HG02588 (cell line): ENCODE data around the gene TPM1.

Experiments used
- ATAC-seq: cut with Tn5 transposase; IDR thresholded peaks from one replicate; pipeline ENCODE4 v1.9.1; 2021; ENCODE audit warnings: mild to moderate bottlenecking, moderate library complexity; ENCODE audit not compliant: unreplicated experiment

Gene TPM1

DNA sequence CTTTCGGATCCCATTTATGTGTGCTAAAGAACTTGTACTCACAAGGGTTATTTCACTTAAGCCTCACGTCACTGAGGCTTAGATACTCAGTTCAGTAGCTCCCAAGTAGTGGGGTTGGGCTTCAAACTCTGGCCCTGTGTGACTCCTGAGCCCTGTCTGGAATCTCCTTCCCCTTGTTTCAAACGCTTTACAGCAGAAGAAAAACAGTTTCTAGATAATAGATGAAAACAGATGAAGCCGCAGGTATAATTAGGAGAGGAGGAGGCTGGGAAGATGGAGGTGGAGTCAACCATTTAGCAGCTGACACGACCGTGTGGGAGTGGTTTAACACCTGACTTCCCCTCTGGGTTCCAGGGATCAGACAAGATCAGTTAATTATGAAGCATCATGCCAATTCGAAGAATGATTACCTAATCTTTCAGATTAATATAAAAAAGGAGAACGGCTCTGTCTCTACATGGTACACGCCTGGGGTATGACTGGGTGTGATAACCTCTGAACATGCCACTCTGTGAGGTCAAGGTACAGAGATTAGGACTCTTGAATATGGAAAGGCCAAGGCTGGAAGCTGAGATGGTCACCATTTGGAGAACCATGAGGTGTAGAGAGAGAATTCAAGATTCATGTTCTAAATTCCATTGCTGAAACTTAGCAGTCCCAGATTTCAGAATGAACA is 31.1 kb downstream of the TPM1 start:
- no peak for ATAC-seq

DNA sequence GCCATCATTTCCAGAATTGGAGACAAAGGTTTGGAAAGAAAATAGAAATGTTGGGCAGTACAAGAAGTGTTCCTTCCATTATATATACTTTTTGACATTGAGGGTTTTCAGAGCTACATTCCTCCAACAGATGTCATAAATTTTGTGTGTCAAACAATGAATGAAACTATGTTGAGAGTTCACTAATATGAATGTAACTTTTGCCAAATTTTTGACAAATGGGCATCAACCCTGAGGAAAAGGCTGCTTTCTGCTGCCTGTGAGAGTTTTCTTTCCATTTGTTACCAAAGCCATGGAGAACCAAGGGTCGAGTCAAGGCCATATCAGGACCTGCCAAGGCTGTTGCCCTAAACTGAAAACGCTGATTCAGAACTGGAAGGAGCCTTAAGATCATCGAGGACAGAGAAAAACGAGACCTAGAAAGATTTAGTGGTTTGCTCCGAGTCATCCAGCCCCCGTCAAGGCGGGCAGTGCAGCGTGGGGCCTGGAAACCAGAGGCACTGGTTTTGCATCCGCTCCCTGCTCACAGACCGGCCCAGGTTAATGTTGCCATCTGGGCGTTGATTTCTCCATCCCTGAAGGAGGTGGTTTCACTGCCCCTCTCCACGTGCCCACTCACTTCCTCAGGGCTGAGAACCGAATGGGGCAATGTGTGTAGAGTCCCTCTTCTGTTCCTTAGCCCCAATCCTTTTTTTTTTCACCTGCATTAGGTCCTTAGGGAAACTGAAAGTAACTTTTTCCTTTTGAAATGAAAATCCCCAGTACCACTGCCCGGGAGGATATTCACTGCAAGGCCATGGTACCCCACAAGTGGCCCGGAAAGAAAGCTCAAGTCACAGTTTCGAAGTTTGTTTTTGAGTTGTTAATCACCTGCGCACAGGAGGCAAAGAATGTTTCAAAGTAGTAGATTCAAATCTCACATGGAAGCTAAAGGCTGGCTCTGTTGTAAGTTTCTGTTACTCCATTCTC is 32.8 kb downstream of the TPM1 start:
- ATAC-seq = no peak

DNA sequence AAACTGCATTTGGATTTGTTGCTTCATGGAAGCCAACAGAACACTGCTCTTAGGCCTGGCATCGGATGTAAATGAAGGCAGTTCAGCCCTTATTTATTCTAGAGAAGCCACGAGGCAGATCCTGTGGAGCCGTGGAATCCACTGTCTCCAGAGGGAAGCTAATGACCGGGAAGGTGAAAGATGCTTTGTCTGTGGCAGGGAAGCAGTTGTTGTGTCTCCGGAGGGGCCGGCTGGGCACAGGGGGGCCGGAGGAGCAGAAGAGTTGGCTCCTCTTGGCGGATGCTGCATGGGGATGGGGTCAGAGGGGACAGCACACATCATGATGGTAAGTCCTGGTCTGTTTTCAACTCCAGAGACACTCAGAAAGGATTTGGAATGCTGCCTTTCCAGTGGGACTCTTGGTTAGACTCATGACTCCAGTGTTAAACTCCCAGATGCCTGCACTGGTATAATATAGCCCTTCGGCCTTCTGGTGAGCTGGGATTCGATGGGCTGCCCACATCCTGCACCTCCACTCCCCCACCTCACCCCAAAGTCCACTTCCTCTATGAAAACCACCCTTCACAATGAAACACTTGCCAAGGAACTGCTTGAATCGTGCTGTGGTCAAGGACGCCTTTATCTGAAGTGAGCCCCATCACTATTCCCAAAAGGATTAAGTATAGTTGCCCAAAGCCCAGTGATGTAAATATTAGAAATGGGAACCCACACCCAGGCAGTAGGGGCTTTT is 33.6 kb downstream of the TPM1 start:
- no peak for ATAC-seq

DNA sequence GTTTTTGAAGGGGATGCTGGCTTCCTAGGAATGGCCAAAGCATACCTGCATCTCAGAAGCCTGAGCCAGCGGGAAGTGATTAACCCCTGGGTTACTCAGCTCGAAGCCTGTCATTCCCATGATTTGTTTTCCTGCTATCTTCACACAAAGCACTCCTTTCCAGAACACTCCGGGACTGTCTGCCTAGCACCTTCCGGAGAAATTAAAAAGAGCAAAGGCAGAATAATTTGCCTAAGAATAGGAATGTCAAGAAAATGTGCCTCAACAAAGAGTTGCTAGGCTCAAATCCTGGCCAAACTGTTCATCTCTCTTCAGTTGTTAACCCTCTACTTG is 34.1 kb downstream of the TPM1 start:
- no peak for ATAC-seq

DNA sequence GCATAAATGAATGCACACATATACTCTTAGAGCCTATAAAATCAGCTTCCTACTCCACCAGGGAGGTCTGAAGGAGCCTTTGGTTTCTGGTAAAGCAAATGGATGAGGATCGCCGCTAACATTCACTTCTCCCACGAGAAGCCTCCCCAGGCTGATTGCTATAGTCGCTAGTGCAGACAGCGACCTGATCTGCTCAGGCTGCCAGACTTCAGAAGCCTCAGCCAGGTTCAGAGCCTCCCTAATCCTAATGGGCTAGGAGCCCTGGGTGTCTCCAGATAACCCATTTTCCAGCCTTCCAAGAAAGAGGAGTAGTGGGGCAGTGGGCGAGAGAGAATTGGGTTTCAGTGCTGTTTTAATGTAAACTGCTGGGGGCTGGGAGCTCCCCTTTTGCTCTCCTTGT is 35.4 kb downstream of the TPM1 start:
- no peak for ATAC-seq

DNA sequence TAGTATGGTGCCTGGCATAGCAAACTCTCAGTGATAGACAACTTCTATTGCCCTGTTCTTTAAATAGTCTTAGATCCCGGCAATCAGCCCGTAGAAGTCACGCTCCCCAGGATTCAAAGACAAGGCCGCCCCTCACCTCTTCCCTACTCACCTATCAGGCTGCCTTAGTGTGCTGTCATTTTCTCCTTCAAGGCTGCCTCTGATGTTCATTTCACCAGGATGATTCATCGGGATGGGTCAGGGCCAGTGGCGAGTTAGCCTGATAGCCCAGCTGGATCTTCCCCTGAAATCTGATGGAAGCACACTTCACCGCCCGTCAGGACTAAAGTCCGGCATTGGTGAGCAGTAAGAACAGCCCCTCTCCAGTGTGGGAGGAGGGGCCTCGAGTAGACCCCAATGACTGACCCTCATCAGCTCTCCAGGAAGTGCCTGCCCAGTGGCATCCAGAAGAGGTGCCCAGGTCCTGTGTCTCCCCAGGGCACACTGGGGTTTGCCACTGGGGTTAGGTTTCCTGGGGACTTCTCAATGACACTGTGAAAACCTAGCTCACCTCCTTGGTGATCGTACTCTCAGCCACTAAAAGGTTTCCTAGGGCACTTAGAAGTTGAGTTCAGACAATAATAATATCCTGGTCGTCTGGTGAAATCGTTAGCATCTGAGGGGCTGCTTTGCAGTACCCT is 37.5 kb downstream of the TPM1 start:
- no peak for ATAC-seq

DNA sequence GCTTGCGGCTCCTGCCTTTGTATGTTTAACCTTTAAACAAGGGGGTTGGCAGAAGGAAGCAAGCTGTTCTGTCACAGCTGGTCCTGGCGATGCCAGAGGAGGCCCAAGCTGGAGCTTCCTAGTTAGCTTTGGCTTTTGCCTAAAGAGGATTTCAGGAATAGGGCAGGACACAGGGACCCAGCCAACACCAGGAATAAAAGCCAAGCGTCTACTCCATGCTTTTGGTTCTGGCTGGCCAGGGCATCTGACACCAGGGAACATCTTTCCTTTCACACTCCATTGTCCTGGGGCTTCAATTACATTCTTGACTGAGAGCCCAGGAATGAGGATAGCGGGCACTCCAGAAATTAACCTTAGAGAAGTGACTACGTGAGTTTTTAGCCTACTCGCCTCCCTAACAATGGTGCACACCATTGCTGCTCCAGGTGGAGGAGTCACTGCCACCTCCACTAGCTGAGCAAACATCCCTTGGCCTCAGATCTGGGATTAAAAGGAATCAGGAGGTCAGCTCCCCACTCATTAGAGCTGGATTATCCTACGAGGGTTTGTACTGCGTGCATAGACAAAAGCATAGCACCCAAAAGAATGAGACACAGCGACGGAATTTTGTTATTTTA is 38.2 kb downstream of the TPM1 start:
- no peak for ATAC-seq

DNA sequence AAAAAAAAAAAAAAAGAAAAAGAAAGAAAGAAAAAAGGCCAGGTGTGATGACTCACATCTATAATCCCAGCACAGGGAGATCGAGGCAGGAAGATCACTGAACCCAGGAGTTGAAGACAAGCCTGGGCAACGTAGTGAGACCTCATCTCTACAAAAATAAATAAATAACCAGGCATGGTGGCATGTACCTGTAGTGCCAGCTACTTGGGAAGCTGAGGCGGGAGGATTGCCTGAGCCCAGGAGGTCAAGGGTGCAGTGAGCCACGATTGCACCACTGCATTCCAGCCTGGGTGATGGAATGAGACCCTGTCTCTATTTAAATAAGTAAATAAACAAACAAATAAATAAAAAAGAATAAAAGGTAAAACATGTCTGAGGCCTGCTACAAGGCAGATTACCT is 39.8 kb downstream of the TPM1 start:
- ATAC-seq = no peak

DNA sequence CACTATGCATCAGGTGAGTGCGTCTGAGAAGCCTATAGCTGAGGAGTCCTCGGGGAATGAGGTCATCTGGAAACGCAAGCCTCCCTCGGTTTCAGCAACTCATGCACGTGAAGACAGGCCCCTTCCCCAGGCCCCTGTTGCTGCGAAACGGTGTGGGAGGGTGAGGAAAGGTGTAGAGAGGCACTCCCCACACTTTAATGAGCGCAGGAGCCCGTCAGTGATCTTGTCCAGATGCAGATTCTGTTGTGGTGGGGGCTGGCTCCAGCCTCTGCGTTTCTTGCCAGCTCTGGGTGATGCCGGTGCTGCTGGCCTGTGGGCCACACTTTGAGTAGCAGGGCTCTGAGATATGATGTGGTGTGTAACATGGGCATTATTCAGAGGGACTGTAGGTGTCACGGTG is 40.5 kb downstream of the TPM1 start:
- no peak for ATAC-seq

DNA sequence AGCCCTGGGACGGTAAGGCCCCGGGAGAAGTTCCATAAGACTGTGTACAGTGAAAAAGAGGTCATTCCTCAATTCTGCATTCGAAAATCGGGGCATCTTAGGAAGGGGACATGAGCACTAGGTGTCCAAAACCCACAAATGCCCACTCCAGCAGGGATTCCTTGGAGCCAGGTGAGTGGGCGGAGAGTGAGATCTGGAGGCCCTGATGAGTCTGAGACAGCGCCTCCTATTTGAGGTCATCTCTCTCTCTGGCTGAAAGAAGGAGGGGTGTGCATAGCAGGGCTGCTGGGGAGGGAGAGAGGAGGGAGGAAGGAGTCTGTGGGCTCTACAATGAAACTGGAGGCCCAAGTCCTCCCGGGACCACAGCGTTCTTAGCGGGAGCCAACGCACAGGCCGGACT is 41.0 kb downstream of the TPM1 start:
- no peak for ATAC-seq

DNA sequence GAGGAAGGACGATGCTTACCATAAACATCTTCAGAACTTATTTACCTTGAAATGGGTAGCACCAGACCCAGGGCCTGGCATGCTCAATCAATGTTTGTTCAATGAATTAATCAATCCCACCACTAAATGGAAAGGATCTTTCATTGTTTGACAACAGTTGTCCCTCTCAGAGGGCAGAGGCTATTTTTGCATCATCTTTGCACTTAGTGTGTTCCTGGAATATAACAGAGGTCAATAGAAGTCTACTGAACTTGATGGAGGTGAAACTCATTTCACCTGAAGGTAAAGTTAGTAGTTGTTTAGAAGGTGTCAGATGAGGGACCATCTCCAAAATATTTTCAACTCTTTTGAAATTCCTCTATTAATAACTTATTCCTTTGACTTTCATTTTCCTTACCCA is 42.3 kb downstream of the TPM1 start:
- no peak for ATAC-seq

DNA sequence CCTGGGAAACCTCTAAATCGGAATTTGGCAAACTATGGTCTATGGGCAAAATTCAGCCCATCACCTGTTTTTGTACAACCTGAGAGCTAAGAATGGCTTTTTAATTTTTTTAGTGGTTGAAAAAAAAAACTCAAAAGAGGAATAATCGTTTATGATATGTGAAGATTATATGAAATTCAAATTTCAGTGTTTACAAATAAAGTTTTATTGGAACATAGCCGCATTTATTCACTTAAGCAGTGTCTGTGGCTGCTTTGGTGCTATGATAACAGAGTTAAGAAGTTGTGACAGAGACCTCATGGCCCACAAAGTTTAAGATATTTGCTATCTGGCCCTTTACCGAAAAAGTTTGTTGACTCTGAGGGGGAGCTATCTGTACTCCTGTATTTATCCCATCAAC is 42.7 kb downstream of the TPM1 start:
- ATAC-seq = no peak

DNA sequence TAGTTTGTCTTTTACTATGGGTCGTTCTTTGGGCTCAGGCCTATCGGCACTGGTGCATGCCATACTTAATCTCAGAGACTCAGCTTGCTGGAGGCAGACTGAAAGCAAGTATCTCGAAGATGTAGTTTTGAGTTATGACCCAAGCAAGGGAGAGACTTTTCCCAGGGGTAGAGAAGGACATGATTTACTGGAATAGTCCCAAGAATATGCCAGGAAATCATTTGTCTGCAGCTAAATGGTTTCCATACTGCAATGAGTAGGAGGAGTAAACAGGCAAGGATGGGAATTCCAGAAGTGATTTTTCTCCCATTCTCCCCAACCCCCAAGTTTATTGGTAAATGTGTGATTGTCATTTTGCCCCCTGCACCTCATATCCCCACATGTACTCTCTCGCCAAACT is 43.7 kb downstream of the TPM1 start:
- ATAC-seq = no peak

DNA sequence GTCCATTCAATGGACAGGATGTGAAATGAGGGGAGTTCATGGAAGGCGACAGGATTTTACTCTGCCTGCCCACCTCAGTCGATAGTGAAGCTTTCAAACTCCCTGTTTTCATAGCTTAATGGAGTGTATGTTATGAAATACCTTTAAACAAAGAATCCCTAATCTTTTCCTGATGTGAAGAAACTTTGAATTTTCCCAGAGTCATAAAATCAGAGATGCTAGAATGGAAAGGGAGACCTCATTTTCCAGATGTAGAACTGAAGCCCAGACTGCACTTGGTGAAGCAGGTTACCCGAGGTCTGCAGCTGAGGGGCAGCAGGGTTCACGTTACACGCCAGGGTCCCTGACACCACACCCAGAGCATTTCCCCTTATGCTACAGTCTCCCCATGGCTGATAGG is 44.4 kb downstream of the TPM1 start:
- no peak for ATAC-seq

DNA sequence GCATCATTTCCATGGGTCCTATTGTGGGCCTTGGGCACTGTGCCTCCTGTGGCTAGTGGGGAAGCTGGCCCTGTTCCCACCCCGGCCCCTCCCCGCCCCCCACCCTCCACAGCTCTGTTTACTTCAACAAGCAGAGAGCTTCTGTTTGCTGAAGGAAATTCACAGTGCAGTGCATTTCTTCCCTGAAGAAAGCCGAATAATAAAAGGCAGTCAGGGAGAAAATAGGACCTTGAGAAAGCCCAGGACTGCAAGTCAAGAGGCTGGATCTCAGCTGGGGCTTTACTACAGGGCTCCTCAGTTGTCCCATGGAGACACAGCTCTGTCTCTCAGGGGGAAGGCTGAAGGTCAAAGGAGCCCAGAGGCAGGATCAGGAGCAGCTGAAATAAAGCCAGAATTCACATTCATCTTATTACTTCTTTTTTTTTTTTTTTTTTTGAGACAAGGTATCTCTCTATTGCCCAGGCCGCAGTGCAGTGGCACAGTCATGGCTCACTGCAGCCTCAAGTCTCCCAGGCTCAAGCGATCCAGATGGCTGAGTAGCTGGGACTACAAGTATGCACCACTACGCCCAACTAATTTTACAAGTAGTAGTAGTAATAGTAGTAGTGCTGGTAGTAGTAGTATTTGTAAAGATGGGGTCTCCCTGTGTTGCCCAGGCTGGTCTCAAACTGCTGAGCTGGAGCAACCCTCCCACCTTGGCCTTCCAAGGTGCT is 46.1 kb downstream of the TPM1 start:
- ATAC-seq = no peak

DNA sequence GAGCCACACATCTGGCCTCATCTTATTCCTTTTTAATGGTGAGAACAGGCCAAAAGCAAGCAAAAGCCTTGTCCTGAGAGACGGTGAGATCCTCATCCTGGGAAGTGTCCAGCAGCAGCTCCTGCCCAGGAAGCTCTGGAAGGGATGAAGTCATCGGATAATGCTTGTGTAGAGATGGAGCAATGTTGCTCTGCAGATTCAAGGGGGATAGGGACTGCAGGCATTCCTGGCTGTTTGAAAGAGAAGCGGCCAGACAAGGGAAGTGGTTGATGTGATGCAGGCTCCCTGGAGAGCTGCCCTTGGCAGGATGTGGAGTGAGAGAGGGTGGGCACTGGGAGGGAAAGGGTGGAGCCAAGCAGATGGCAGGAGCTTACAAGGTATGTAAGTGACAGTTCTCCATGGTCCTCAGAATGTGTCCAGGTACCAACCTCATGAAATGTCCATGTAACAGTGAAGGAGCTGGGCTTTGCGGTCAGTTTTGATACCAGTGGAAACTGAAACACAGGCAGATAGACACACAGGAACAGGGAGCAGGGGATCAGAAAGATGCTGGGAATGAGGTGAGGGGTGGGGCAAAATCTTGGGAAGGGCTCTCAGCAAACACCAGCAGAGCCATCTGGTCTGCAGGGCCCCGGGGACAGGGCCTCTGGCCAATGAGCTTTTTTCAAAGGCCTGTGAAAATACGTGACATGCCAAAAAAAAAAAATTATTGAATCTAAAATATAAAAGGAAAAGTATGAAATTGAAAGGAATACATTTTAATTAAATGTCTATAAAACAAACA is 46.9 kb downstream of the TPM1 start:
- ATAC-seq = no peak

DNA sequence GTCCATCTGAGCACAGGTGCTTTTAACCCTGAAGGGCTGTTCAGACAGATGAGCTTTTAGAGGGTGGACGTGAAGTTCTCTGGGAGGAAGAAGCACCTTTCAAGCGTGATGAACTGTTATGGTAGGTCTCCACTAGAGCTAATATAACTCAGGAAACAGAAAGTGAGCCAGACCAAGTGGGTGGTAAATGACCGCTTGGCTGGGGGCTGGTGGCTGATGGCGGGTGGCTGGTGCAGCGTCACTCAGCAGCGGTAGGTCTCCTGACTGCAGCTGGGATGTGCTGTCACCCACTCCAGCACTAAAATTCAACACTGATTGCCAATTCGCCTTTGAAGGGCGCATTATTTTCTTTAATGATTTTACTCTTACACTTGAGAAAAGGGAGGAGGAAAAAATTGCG is 47.9 kb downstream of the TPM1 start:
- ATAC-seq = no peak

DNA sequence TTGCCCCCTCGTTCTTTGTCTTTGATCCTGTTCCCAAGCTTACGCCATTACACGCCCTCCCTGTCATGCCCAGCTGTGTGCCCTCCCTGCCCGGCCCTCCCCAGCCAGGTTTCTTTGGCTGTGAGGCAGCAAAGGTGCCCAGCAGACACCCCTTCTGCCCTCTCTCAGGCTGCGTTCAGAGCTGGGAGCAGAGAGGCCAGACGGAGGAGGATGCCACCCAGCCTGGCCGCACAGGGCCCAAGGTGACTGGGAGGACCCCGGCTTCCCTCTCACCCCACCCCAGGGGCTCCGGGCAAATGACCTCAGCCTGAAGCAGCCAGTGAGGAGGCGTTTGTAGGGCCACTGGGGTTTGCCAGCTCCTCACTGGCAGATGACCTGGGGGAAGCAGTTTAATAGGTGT is 48.3 kb downstream of the TPM1 start:
- no peak for ATAC-seq

DNA sequence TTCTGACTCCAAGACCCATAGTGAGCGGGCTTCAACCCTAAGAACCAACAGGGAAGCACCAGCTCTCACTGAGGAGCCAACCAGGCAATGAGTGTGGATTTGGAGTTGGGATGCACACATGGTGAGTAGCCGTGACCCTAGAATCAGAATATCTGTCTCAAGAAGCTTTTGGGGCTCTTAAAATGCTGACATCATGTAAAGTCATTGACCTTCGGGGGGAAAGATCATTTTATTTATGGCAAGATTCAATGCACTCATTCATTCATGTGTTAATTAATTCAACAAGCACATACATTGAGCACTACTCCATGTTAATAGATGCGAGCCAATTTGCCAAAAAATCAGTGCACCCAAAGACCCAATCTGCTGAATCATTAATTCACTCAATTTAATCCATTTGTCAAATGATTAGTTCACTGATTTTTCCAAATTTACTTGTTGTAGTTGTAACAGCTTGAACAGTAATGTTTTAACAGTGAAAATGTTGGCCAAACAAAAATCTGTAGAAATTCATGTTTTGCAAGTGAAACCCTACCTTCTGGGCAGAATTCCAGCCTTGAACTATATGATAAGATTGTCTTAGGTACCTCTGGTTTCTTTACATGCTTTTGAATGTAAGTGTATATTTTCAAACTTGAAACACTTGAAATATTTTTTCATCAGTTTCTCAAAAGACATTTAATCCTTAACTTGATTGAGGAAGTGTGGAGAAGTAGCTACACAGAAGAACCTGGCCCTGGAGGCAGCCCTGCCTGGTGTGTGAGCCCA is 49.3 kb downstream of the TPM1 start:
- ATAC-seq = no peak
